Adrenal gland (tissue), 5 donors: ENCODE data around the gene RWDD1.

ENCODE experiments used
- POLR2A ChIP-seq, 2 donors: fragments of 450-650 bp; IDR thresholded peaks; one replicate each; pipeline ENCODE4 v1.6.1; 2017; ENCODE audit warnings: antibody characterized with exemption in 2 of 2, mild to moderate bottlenecking in 2 of 2, moderate library complexity in 1 of 2
- TF ChIP-seq, protein P1 (sequence below), 6 experiments: fragments of 450-650 bp in 4 of 6; fragments of 200-600 bp in 2 of 6; sonication (generic) in 1 of 6; IDR thresholded peaks; 1 replicate in 5 of 6; 2 replicates in 1 of 6; pipeline versions ENCODE4 v1.5.1 to v1.8.0; 2016 to 2021; ENCODE audit warnings: antibody characterized with exemption in 6 of 6, mild to moderate bottlenecking in 2 of 6, moderate library complexity in 1 of 6
- donor health status: DM: no; HTN: no; CAD: no.

DNA sequence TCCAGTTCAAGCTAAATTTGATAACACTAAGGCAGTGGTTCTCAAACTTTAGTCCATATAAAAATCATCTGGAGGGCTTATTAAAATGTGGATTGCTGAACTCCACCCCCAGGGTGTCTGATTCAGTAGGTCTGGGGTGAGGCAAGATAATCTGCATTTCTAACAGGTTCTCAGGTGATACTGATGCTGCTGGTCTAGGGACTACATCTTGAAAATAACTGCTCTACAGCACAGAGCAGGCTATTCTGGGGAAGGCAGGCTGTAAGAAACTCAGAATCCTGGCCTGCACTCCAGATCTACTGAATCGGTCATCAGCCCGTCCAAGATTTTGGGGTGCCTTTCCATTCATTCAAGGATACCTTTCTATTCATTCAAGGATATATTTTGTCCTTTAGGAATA is 48.4 kb upstream of the RWDD1 start:
- TF ChIP-seq, protein P1, sequence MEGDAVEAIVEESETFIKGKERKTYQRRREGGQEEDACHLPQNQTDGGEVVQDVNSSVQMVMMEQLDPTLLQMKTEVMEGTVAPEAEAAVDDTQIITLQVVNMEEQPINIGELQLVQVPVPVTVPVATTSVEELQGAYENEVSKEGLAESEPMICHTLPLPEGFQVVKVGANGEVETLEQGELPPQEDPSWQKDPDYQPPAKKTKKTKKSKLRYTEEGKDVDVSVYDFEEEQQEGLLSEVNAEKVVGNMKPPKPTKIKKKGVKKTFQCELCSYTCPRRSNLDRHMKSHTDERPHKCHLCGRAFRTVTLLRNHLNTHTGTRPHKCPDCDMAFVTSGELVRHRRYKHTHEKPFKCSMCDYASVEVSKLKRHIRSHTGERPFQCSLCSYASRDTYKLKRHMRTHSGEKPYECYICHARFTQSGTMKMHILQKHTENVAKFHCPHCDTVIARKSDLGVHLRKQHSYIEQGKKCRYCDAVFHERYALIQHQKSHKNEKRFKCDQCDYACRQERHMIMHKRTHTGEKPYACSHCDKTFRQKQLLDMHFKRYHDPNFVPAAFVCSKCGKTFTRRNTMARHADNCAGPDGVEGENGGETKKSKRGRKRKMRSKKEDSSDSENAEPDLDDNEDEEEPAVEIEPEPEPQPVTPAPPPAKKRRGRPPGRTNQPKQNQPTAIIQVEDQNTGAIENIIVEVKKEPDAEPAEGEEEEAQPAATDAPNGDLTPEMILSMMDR (IDR thresholded peaks at IDR 0.05), result no peak
- no peak for TF ChIP-seq POLR2A (IDR thresholded peaks at IDR 0.05)
